T47D (cell line): ENCODE results near the gene CCS.
"Not testable (repeated sequence)": the region's sequence is repeated elsewhere in the genome, so short reads cannot be mapped to it uniquely, and the experiment has no call there.

Source experiments
- DNase-seq, 2 experiments: peaks; one replicate each; pipeline versions ENCODE4 v3.0.0 to v3.0.0-alpha.2; 2011 to 2012; ENCODE audit warnings: low read depth in 1 of 2, low spot score in 1 of 2
- JUND ChIP-seq: IDR thresholded peaks from 2 replicates; pipeline ENCODE4 v1.6.1; 2012; ENCODE audit warnings: low read depth
- in situ Hi-C: cut with HindIII; loops from 2 replicates; pipeline ENCODE4 v1.10.0; 2016; ENCODE audit warnings: low sequenced_read_pairs, low pct_unique_long_range_greater_than_20kb

The CCS gene

DNA sequence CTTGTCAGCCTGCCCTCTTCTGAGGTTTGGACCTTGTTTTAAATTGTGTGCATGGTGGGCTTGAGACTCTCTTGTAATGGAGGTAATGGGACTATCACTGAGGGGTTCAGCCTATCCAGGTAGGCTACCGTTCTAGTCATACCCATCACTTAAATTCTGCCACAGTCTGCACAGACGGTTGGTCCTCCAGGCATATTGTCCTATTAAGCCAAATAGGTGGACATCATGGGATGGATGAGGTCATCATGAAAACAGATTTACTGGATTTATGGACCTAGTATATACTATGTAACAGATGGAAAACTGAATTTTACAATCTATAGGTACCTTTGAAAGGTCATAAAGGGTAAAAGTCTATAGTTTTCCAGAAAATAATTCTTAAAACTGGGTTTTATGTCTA is 36.4 kb downstream of the CCS start:
- no peak for DNase-seq
- in situ Hi-C loops = no loop called here
- no peak for TF ChIP-seq JUND

- TF ChIP-seq JUND = no peak
- in situ Hi-C loops = no loop called here
- DNase-seq = no peak
Measured at GRCh38 chr11:66631883-66632282, 38.9 kb downstream of the CCS start.

- in situ Hi-C loops = no loop called here
- DNase-seq = no peak
- TF ChIP-seq JUND = no peak
Measured at GRCh38 chr11:66632952-66633351, 40.0 kb downstream of the CCS start.

DNA sequence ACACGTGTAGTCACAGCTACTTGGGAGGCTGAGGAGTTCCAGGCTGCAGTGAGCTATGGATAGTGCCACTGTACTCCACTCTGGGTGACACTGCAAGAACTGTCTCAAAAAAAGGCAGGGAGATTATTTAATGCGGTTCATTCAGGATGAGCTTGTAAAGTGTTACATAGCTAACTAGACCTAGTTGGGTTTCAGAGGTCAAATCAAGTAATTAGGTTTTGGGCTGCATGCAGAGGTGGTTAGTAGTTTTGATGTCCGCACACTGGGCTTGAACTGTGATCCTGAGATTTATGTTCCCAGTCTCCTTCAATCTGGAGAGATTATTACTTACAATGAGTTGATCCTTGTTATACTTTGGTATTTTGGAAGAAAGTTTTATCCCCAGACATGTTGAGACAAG is 43.4 kb downstream of the CCS start:
- in situ Hi-C loops = no loop called here
- no peak for DNase-seq
- TF ChIP-seq JUND = no peak

DNA sequence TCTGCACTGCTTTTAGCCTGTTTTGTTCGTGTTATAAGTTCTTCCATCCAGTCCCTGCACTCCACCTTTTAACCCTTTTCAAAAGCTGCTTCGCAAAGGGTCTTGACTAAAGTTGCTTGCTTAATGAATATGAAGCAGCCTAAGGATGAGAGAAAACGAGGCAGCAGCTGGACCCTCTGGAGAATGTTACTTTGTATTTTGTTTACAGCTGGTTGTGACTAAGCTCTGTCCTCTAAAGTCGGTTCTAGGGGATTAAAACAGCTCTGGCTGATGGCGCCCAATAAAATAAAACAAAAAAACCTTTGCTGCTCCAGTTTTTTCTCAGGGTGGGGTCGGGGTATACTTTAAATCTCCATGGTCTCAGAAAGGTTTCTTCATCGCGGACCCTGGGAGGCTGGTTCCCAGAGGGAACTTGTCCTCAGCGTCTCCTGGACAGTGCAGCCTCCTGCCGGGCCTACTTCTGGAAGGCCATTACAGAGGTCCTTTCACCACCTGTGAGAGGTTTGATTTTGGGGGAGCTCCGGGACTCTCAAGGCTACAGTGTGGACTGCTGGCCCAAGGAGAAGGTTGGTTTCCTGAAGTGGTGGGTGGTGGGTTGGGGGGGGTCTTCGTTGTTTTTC is 44.7 kb downstream of the CCS start:
- TF ChIP-seq JUND = no peak
- no peak for DNase-seq
- in situ Hi-C loops = no loop called here

GRCh38 chr11:66638177-66639065 is 45.4 kb downstream of the CCS start, which contains the start of gene RBM4:
TSS of gene RBM4 (plus strand) at chr11:66638703. CDS start at chr11:66639712, 1,009 bp downstream.
- in situ Hi-C loops = no loop called here

DNA sequence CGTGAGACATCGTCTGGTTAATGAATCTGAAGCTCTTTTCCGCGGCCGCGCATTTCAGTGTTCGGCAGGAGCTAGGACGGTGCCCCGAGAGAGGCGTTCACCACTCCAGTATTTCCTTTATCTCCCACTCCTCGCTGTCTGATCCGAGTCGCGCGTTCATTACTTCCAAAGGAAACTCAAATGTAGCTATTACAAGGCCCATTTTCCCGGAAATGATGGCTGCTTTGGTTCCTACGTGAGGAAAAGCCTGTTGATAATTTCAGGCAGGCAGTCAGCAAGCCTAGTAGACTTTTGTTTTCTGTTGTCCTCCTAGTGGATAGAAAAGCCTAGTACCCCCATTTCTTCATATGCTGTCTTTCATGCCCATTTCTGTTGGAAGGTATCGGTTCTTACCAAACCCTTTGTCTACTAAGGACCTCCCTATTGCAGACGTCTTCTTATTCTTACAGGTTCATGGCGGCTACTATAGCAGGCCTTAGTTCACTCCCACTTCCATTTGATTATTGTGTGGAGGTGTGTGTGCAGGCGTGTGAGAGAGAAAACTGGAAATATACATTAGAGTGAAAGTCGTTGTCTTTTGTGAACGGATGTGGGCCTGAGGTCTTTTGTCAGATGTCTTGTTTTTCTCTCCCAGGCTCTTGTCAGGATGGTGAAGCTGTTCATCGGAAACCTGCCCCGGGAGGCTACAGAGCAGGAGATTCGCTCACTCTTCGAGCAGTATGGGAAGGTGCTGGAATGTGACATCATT is 46.3 kb downstream of the CCS start:
- TF ChIP-seq JUND = no peak
- DNase-seq = peak in 1 of 2 experiments; percentile 47
- in situ Hi-C loops = no loop called here

More at GRCh38 chr11:66638177-66639065, 45.4 kb downstream of the CCS start, which contains the start of gene RBM4:
- 0 out of 2 replicates have a peak, but pooled peaks have one; percentile 6 for TF ChIP-seq JUND
- DNase-seq = peak; percentile 98 to 100

DNA sequence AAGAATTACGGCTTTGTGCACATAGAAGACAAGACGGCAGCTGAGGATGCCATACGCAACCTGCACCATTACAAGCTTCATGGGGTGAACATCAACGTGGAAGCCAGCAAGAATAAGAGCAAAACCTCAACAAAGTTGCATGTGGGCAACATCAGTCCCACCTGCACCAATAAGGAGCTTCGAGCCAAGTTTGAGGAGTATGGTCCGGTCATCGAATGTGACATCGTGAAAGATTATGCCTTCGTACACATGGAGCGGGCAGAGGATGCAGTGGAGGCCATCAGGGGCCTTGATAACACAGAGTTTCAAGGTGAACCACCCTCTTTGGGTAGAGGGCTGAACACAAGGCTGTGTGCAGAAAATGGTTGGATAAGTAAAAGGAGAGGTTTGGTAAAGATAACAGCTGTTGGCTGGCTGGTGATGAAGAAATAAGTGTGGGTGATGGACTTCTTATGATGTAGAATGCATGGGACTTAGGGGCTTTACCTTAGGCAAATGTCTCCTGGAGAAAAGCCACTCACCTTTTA is 46.9 kb downstream of the CCS start:
- in situ Hi-C loops = not testable (repeated sequence)

DNA sequence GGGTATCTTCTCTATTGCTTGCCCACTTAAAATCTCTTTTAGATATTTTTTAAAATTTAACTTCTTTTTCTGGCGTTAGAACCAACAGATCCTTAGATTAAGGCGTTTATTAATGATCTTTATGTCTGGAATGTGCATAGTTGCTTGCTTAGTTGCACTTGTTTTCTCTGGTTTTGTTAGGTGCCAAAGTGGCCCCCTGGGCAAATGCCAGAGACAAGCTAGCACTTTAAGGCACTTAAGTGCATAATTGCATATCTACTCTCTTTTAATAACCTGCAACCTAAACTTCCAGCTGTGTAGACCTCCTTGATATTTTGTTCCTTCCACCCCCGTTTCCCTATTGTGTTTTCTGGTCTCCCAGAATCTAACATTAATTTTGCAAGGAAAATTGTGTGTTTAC is 48.8 kb downstream of the CCS start:
- TF ChIP-seq JUND = no peak
- in situ Hi-C loops = no loop called here
- DNase-seq = no peak

More for the DNA sequence above, 46.9 kb downstream of the CCS start:
- DNase-seq = not testable (repeated sequence)

- in situ Hi-C loops = no loop called here
- no peak for DNase-seq
Measured at GRCh38 chr11:66643745-66644437, 50.9 kb downstream of the CCS start.

DNA sequence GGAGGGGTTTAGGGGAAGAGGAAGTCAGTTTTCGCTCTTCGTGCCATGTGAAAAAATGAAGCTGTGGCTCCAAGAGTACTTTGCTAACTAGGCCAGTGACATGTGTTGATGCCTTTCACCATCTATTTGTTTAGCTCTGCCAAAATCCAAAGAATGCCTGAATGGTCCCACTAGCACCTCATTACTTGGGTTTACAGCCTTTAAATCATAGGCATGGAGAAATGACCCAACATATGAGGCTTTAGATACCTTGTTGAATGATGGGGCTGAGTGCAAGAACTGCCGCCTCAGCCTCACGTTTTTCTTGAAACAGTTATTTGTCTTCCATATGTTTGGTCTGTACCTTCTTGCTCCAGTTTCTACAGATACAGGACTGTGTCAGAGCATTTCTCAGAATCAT is 53.8 kb downstream of the CCS start:
- no peak for DNase-seq
- in situ Hi-C loops = no loop called here
- TF ChIP-seq JUND = no peak

More at GRCh38 chr11:66643745-66644437, 50.9 kb downstream of the CCS start:
- no peak for TF ChIP-seq JUND

DNA sequence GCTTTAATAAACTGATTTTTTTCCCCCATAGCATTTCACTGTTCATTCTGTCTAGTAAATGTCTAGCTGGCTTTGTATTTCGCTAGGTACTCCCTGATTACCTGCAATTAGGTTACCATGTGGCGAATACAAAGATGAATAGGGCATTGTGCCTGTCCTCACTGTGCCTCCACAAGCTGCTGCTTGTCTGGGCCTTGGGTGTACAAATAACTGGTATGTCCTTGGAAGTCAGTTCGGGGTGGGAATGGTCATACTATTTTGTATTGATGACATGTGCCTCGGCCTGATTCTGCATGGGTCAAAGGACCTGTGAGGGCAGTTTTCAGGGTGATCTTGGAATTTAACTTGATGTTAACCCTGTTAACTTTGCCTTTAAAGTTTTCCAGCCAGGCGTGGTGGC is 56.9 kb downstream of the CCS start:
- in situ Hi-C loops = no loop called here
- TF ChIP-seq JUND = no peak
- DNase-seq = no peak
